Effector memory CD4-positive, alpha-beta T cell (primary cell): ENCODE measurements around the gene KLK12.

Experiments used
- DNase-seq, 3 donors: peaks; one replicate each; pipeline ENCODE4 v3.0.0-alpha.2; 2020
- H3K27ac ChIP-seq: 2 replicates; pipeline ENCODE4 v1.7.0; 2013; ENCODE audit warnings: mild to moderate bottlenecking, low read length, moderate library complexity; ENCODE audit not compliant: insufficient read depth, poor library complexity, severe bottlenecking
- H3K27me3 ChIP-seq: replicated peaks from 2 replicates; pipeline ENCODE4 v1.7.0; 2013; ENCODE audit warnings: mild to moderate bottlenecking, low read length; ENCODE audit not compliant: insufficient read depth, control insufficient read depth, poor library complexity, severe bottlenecking
- H3K36me3 ChIP-seq: 2 replicates; pipeline ENCODE4 v1.7.0; 2013; ENCODE audit warnings: mild to moderate bottlenecking, low read length, moderate library complexity; ENCODE audit not compliant: control insufficient read depth, insufficient read depth
- H3K4me1 ChIP-seq: 2 replicates; pipeline ENCODE4 v1.7.0; 2013; ENCODE audit warnings: low read length, mild to moderate bottlenecking; ENCODE audit not compliant: control insufficient read depth, insufficient read depth, poor library complexity, severe bottlenecking
- H3K4me3 ChIP-seq: 2 replicates; pipeline ENCODE4 v1.7.0; 2013; ENCODE audit warnings: low read length, low read depth, mild to moderate bottlenecking; ENCODE audit not compliant: insufficient read depth, poor library complexity, severe bottlenecking
- H3K9me3 ChIP-seq: 2 replicates; pipeline ENCODE4 v1.7.0; 2013; ENCODE audit warnings: mild to moderate bottlenecking, low read length, moderate library complexity; ENCODE audit not compliant: control insufficient read depth

Gene KLK12

DNA sequence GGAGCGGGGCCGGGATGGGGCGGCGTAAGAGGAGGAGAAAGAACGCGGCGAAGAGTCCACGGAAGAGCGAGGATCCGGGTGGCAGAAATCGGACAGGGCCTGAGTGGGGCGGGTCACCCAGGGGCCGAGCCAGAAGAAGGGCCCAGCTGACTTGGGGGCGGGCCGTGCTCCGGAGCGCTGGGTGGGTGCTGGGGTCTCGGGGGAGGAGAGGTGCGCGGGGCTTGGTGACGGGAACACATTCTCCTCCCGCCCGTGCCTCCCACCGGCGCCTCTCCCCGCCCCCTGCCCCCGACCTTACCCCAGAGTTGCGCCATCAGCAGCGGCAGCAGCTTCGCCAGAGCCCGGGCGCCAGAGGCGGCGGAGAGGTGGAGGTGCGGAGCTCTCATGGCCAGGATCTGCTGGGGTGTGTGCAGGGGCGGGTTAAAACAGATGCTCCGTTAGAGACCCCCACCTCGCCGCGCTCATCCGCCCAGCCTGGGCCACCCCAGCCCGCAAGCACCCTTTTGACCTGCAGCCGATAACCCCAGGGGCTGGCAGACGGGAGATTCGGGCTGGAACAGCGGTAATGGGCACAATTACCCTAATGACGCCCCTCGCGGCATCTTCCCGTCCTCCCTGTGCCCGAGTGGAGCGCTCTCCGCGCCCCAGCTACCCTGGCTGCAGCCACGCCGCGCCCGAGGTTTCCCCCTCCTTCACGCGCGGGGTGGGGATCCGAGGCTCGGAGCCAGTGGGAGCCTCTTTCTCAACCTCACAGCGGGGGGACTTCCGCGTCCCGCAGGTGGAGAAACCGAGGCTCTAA is 15.9 kb downstream of the KLK12 start:
- Histone ChIP-seq H3K36me3 (no peaks in the 10 kb centered on the region), H3K9me3 (no peaks in the 10 kb centered on the region), H3K27ac (no peak overlapping the region), H3K4me1 (peaks cover 10% of the 10 kb centered on the region), H3K27me3 (peaks cover 35% of the 10 kb centered on the region), H3K4me3 (no peak overlapping the region)
- no peak for DNase-seq

DNA sequence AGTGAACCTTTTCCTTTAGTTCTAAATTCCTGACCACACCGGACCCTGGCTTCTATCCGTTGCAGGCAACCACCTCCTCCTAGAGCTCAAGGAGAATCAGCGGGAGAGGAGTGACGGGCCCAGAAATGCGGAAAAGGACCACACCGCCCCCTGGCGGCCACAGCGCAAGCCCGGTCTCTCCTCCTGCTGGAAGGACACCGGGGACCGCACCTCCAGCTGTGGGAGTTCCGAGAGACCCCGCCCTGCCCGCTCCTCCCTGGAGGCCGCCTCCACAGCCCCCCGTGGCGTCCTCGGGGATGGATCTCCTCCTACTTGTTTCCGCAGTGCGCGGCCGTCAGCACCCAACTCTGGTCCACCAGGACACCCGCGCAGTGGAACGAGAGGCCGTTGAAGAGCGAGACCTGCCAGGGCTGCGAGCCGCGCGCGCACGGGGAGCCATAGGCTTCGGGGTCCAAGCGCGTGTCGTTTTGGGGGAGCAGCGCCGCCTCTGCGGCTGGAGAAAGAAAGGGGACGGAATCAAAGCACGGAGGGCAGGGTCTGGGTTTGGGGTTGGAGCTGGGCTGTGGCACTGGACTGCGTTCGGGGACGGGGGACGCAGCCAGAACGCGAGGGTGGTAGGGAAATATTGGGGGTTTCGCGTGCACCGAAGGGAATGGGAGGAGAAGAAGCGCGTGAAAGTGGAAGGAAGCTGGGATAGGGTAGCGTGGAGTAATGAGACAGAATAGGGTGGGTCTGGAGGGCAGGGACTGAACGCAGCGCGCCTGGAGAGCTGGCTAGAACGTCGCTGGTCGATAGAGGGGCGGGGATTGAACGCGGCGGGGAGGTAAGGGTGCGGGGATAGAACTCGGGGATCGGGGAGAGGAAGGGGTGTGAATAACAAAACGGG is 17.8 kb downstream of the KLK12 start:
- H3K36me3 ChIP-seq, result no peaks in the 10 kb centered on the region
- no peak overlapping the region for H3K27ac ChIP-seq
- no peak for DNase-seq
- no peak overlapping the region for H3K4me3 ChIP-seq
- peaks cover 35% of the 10 kb centered on the region for H3K27me3 ChIP-seq
- peaks cover 10% of the 10 kb centered on the region for H3K4me1 ChIP-seq
- no peaks in the 10 kb centered on the region for H3K9me3 ChIP-seq

DNA sequence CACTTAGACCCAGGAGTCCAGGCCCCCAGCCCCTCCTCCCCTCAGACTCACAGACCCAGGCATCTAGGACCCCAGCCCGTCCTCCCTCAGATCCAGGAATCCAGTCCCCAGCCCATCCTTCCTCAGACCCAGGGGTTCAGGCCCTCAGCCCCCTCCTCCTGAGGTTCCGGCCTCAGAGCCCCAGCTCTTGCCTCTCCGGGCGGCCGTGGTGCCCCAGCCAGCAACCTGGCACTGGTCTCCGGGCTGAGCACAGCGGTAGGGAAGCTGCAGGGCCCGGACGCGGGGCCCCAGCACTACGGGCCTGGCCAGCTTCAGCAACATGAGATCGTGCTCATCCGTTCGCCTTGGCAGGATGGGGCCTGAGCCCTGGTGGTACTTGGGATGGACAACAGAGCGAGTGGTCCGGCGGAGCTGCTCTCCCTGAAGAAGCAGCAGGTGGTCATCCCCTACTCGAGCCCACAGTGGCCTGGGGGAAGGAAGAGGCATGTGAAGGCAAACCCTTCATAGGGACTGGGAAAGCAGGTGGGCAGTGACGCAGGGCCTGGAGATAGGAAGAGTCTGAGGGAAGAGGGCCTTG is 19.0 kb downstream of the KLK12 start:
- Histone ChIP-seq H3K4me3 (no peak overlapping the region), H3K36me3 (no peaks in the 10 kb centered on the region), H3K27ac (no peak overlapping the region), H3K9me3 (no peaks in the 10 kb centered on the region), H3K4me1 (peaks cover 10% of the 10 kb centered on the region), H3K27me3 (peaks cover 35% of the 10 kb centered on the region)
- no peak for DNase-seq

DNA sequence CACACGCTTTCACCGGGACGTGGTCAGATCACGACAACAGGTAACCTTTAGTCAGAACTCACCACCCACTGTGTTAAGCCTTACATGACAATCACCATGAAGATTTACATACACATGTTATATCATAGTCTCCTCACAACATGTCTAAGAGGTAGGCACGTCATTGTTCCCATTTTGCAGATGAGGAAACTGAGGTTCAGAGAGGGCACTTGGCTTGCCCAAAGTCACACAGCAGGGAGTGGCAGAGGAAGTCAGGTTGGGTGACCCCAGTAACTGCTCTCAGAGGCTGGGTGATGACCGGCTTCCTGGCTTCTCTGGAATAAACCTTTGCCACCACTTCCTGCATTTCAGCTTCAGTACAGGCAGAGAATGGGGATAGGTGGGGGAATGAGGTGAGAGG is 20.6 kb downstream of the KLK12 start:
- peaks cover 25% of the 10 kb centered on the region for H3K27me3 ChIP-seq

DNA sequence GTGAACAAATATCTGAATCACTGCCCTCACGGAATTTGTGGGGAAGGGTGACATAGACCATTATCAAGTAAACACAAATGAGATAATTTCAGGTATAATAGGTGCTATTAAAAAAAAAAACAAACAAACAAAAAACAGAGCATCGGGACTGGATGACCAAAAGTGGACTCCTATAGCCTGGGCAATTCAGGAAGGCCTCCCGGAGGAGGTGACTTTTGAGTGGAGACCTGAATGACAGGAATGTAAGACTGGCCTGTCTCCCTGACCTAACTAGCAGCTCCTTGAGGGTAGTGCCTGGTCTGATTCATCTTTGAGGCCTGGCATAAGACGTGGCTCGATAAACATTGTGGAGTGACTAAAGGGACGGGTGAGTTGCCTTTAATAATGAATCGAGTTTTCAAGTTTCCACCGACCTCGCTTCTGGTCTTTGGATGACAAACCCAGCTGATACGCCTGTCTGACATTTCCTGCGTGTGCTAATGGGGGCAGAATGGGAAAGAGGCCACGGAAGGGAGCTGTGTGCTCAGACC is 22.1 kb downstream of the KLK12 start:
- Histone ChIP-seq H3K9me3 (no peaks in the 10 kb centered on the region), H3K4me3 (no peak overlapping the region), H3K4me1 (peaks cover 5% of the 10 kb centered on the region), H3K27ac (no peak overlapping the region), H3K27me3 (peaks cover 17% of the 10 kb centered on the region), H3K36me3 (no peaks in the 10 kb centered on the region)
- DNase-seq, result no peak

More for the DNA sequence above, 20.6 kb downstream of the KLK12 start:
- no peak overlapping the region for H3K4me3 ChIP-seq
- H3K27ac ChIP-seq, result no peak overlapping the region
- no peaks in the 10 kb centered on the region for H3K36me3 ChIP-seq
- peaks cover 9% of the 10 kb centered on the region for H3K4me1 ChIP-seq
- no peak for DNase-seq
- H3K9me3 ChIP-seq, result no peaks in the 10 kb centered on the region

DNA sequence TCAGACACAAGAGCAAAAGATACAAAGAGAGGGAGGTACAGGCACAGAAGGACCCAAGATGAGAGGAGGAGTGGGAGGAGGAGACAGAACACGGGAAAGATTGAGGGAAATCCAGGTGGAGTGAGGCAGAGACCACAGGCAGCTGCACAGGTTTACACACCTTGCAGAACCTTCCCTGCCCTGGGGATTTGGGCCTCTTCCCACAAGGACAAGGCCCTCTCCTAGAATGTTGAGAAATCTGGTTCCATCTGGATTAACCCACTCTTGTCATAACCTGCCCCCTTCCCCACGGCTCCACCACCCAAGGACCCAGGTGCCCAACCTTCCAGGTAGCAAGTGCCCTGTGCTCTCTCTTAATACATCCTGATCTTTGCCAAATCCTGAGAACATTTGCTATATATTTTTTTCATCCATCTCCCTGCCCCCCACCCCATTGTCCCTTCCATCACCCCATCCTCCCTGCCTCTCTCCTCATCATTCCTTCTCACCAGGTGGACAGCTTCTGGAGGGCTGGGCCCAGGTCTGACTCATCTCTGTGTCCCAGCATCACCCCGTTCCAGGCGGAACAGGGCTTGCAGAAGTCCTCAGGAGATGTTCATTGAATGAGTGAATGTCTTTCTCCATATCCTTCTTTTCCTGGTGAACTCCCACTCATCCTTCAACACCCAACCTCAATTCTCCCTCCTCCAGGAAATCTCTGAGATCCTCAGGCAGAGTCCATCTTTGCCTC is 24.6 kb downstream of the KLK12 start:
- Histone ChIP-seq H3K27ac (no peak overlapping the region), H3K4me1 (no peaks in the 10 kb centered on the region), H3K36me3 (no peaks in the 10 kb centered on the region), H3K27me3 (peaks cover 5% of the 10 kb centered on the region), H3K4me3 (no peak overlapping the region), H3K9me3 (no peaks in the 10 kb centered on the region)
- no peak for DNase-seq

DNA sequence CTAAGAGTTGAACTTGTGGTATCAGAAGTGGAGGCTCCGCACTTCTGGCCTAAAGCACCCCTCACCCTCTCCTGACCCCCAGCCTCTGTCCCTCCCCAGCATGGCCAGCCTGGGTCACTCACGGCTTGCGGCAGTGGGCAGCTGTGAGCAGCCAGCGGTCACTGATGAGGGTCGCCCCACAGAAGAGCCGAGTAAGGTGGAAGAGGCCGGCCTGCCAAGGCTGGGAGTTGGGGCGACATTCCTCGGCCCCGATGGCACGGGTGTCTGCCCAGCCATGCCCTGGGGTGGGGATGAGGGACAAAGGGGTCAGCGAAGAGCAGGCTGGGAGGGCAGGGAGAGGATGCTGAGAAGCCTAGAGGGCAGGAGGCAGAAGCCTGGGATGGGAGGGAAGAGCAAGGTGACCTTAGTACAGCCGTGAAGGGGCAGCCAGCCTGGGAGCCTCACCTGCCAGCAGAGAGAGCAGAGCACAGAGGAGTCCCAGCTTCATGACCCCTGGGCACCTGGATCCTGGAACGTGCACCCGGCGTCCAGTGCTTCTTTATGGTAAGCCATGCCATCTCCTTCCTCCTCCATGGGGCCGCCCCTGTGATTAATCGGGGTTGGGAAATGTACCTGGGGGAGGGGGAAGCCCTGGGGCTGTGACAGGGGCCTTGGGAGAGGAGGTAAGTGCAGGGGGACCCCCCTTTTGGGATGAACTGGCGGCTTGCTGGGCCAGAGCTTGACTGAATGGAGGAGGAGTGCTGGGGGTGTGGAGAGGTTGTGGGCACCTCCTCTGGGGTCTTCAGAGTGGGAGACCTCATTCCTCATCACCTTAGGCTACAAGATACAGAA is 25.5 kb downstream of the KLK12 start:
- H3K4me1 ChIP-seq, result no peaks in the 10 kb centered on the region
- no peak overlapping the region for H3K4me3 ChIP-seq
- H3K27ac ChIP-seq, result no peak overlapping the region
- DNase-seq, result no peak
- H3K36me3 ChIP-seq, result no peaks in the 10 kb centered on the region
- no peaks in the 10 kb centered on the region for H3K9me3 ChIP-seq
- H3K27me3 ChIP-seq, result no peaks in the 10 kb centered on the region

DNA sequence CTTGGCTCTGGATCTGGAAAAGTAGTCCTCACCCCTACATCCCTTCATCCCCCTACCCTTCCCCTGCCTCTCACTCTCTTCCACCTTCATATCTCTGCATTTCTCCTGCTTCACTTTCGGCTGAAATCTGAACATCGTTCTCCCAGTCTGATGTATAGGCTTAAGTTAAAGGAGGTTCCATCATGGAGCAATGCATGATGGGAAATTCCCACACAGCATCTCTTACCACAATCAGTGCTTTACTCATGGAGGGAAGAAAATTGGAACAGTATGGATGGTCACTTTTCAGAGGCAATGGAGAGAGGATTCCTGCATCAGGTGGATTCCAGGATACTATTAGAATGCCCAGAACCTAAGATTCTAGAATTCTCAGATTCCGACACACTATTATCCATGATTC is 27.3 kb downstream of the KLK12 start:
- H3K4me1 ChIP-seq, result no peaks in the 10 kb centered on the region
- no peak overlapping the region for H3K4me3 ChIP-seq
- H3K27ac ChIP-seq, result no peak overlapping the region
- no peak for DNase-seq
- H3K27me3 ChIP-seq, result no peaks in the 10 kb centered on the region
- H3K36me3 ChIP-seq, result no peaks in the 10 kb centered on the region
- H3K9me3 ChIP-seq, result no peaks in the 10 kb centered on the region

DNA sequence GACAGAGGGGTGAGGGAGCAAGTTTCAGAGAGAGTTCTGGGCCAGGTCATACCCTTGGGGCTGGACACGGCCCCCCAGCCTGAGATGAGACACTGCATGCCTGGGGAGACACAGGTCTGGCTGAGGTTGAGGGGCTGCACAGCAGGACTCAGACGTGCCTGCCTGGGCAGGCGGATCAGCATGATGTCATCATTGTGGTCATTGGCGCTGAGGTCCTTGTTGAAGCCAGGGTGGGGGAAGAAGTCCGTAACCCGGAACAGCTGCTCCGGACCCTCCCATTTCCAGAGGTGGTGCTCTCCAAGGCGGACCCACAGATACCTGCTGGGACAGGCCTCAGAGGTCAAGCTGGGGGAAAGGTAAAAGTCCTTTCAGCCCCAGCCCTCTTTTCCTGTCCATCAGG is 28.4 kb downstream of the KLK12 start:
- Histone ChIP-seq H3K4me3 (no peak overlapping the region), H3K4me1 (no peaks in the 10 kb centered on the region), H3K36me3 (no peaks in the 10 kb centered on the region), H3K27ac (no peak overlapping the region), H3K9me3 (no peaks in the 10 kb centered on the region), H3K27me3 (peaks cover 3% of the 10 kb centered on the region)
- no peak for DNase-seq
